ENCODE data around the gene SGF29. TPM values are rescaled to one million over a fixed set of nuclear protein-coding genes. Genes with fewer than 3 reads are reported as not detected.
"Not testable (repeated sequence)": the region's sequence is repeated elsewhere in the genome, so short reads cannot be mapped to it uniquely, and the experiment has no call there.

The SGF29 gene
- total and polyA plus RNA-seq, 2 donors (not counting 1 experiment from before 2014, with no cell fraction given) = 1.6 to 6.9 TPM

DNA sequence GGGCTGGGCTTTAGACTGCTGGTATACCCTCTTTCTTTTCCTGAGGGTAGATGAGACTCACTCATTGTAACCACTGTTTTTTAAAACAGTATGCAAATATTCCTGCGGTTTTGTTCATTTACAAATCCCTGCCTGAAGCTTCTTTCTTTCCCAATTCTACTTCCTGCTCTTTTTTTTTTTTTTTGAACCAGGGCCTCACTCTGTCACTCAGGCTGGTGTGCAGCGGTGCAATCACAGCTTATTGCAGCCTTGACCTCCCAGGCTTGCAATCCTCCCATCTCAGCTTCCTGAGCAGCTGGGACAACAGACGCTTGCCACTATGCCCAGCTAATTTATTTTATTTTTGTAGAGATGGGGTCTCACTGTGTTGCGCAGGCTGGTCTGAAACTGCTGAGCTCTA is 64.2 kb downstream of the SGF29 start:
- Histone ChIP-seq H3K4me1 (ENCODE audit: control insufficient read depth, extremely low read depth, insufficient read depth, low read length) (no peaks in the 10 kb centered on the region), H3K79me2 (ENCODE audit: control insufficient read depth, insufficient read depth, low read length) (no peaks in the 10 kb centered on the region), H3K4me3 (replicated peaks in 1 of 4; ENCODE audit: control extremely low read depth in 1 of 4, insufficient read depth in 1 of 4, low read depth in 3 of 4, low read length in 4 of 4) (no peak overlapping the region), H3K27ac (ENCODE audit: insufficient read depth, low read length) (no peak overlapping the region), H4K20me1 (ENCODE audit: control insufficient read depth, extremely low read depth, insufficient read depth, low read length) (no peaks in the 10 kb centered on the region), H3K27me3 (ENCODE audit: control insufficient read depth, insufficient read depth, low read length) (peaks cover 5% of the 10 kb centered on the region), H2AFZ (ENCODE audit: low read length) (no peak overlapping the region), H3K9me3 (ENCODE audit: control insufficient read depth, insufficient read depth, low read depth, low read length) (no peaks in the 10 kb centered on the region), H3K36me3 (ENCODE audit: control insufficient read depth, insufficient read depth, low read length) (no peaks in the 10 kb centered on the region), H3K4me2 (ENCODE audit: extremely low read depth, insufficient read depth, low read length) (no peak overlapping the region), H3K9ac (ENCODE audit: insufficient read depth, low read length) (no peak overlapping the region)
- TF ChIP-seq, protein P1, sequence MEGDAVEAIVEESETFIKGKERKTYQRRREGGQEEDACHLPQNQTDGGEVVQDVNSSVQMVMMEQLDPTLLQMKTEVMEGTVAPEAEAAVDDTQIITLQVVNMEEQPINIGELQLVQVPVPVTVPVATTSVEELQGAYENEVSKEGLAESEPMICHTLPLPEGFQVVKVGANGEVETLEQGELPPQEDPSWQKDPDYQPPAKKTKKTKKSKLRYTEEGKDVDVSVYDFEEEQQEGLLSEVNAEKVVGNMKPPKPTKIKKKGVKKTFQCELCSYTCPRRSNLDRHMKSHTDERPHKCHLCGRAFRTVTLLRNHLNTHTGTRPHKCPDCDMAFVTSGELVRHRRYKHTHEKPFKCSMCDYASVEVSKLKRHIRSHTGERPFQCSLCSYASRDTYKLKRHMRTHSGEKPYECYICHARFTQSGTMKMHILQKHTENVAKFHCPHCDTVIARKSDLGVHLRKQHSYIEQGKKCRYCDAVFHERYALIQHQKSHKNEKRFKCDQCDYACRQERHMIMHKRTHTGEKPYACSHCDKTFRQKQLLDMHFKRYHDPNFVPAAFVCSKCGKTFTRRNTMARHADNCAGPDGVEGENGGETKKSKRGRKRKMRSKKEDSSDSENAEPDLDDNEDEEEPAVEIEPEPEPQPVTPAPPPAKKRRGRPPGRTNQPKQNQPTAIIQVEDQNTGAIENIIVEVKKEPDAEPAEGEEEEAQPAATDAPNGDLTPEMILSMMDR (conservative IDR thresholded peaks at IDR 0.05 in 1 of 2, IDR thresholded peaks at IDR 0.05 in 1 of 2; ENCODE audit: low read depth in 1 of 2, low read length in 2 of 2) = no peak
- no peak for TF ChIP-seq EZH2 (IDR thresholded peaks at IDR 0.05; ENCODE audit: low read length, missing control alignments)
- DNase-seq (ENCODE audit: low read depth in 2 of 2) = peak in 1 of 2 donors; percentile 12

DNA sequence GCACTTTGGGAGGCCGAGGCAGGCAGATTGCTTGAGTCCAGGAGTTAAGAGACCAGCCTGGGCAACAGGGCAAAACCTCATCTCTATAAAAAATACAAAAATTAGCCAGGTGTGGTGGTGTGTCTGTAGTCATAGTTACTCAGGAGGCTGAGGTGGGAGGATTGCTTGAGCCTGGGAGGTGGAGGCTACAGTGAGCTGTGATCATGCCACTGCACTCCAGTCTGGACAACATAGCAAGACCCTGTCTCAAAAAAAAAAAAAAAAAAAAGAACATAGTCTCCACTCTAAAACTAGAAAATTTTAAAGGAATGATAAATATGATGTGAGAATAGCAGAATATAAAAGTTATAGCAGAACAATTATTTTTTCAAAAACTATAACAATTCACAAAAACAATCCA is 66.6 kb downstream of the SGF29 start:
- not testable (repeated sequence) for H3K27ac ChIP-seq (ENCODE audit: insufficient read depth, low read length); DNase-seq (ENCODE audit: low read depth in 2 of 2); H3K36me3 ChIP-seq (ENCODE audit: control insufficient read depth, insufficient read depth, low read length); H3K4me3 ChIP-seq (replicated peaks in 1 of 4; ENCODE audit: control extremely low read depth in 1 of 4, insufficient read depth in 1 of 4, low read depth in 3 of 4, low read length in 4 of 4); H3K4me1 ChIP-seq (ENCODE audit: control insufficient read depth, extremely low read depth, insufficient read depth, low read length); H3K9ac ChIP-seq (ENCODE audit: insufficient read depth, low read length); H3K4me2 ChIP-seq (ENCODE audit: extremely low read depth, insufficient read depth, low read length); H2AFZ ChIP-seq (ENCODE audit: low read length); H4K20me1 ChIP-seq (ENCODE audit: control insufficient read depth, extremely low read depth, insufficient read depth, low read length); H3K27me3 ChIP-seq (ENCODE audit: control insufficient read depth, insufficient read depth, low read length); H3K9me3 ChIP-seq (ENCODE audit: control insufficient read depth, insufficient read depth, low read depth, low read length); H3K79me2 ChIP-seq (ENCODE audit: control insufficient read depth, insufficient read depth, low read length)

DNA sequence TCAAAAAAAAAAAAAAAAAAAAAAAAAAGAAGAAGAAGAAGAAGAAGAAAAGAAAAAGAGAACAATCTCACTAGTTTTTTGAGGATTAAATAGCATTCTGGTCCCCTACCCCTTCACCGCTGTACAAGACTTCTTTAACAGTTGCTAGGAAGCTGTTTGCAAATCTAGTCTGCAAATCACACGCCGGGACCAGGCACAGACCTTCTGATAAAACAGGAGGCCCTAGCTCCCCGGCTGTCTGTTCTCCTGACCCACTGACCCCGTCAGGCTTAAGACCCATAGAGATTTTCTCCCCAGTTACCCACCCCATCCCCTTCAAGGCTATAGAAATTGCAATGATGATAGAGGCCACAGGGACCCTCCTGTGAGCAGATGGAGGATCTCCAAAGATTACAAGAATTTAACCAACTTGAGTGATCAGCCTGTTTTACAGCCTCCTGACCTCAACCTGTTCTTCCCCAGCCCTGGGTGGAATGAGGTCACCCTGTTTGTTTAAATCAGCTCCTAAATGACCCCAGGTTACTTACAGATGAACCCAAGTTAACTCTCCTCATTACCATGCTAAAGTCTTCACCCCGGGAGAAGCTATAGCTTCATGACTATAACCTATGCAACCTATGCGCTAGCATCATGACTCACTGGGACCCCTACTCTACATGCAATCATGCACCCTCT is 67.9 kb downstream of the SGF29 start:
- Histone ChIP-seq H3K9me3 (ENCODE audit: control insufficient read depth, insufficient read depth, low read depth, low read length) (no peaks in the 10 kb centered on the region), H3K27me3 (ENCODE audit: control insufficient read depth, insufficient read depth, low read length) (peaks cover 5% of the 10 kb centered on the region), H4K20me1 (ENCODE audit: control insufficient read depth, extremely low read depth, insufficient read depth, low read length) (no peaks in the 10 kb centered on the region), H3K4me2 (ENCODE audit: extremely low read depth, insufficient read depth, low read length) (no peak overlapping the region), H3K9ac (ENCODE audit: insufficient read depth, low read length) (no peak overlapping the region), H3K27ac (ENCODE audit: insufficient read depth, low read length) (no peak overlapping the region), H3K4me1 (ENCODE audit: control insufficient read depth, extremely low read depth, insufficient read depth, low read length) (no peaks in the 10 kb centered on the region), H3K4me3 (replicated peaks in 1 of 4; ENCODE audit: control extremely low read depth in 1 of 4, insufficient read depth in 1 of 4, low read depth in 3 of 4, low read length in 4 of 4) (no peak overlapping the region), H3K79me2 (ENCODE audit: control insufficient read depth, insufficient read depth, low read length) (no peaks in the 10 kb centered on the region), H2AFZ (ENCODE audit: low read length) (no peak overlapping the region), H3K36me3 (ENCODE audit: control insufficient read depth, insufficient read depth, low read length) (no peaks in the 10 kb centered on the region)
- TF ChIP-seq, protein P1 (conservative IDR thresholded peaks at IDR 0.05 in 1 of 2, IDR thresholded peaks at IDR 0.05 in 1 of 2; ENCODE audit: low read depth in 1 of 2, low read length in 2 of 2) = no peak
- no peak for DNase-seq (ENCODE audit: low read depth in 2 of 2)

DNA sequence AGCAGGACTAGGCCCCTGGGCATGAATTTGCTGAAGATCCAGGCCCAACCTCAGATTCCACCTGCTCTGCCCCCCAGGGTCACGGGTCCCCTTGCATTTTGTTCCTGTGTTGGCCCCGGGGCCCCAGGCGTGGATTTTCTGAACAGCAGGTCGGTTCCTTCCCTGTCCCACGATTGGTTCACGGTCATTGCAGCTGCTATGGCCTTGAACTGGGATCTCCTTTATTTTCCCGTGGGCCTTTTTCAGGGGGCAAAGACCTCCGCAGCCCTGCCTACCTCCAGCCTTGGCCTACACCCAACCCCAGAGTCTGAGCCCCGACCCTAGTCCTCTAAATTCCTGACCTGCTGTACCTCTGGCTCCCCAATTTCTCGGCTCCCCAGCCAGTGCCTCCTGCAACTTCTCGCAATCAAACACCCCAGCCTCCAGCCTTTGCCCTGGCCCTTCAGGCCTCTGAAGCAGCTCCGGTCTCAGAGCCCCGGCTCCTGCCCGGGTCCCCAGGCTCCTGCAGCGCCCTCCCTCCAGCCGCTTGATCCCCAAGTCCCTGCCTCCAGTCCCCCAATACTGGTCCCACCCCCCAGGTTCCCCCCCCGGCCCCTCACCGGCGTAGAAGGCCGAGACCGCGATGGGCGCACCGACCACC is 68.9 kb downstream of the SGF29 start:
- H3K79me2 ChIP-seq (ENCODE audit: control insufficient read depth, insufficient read depth, low read length); H3K9ac ChIP-seq (ENCODE audit: insufficient read depth, low read length); H4K20me1 ChIP-seq (ENCODE audit: control insufficient read depth, extremely low read depth, insufficient read depth, low read length); H3K9me3 ChIP-seq (ENCODE audit: control insufficient read depth, insufficient read depth, low read depth, low read length); H2AFZ ChIP-seq (ENCODE audit: low read length); H3K27me3 ChIP-seq (ENCODE audit: control insufficient read depth, insufficient read depth, low read length); H3K4me1 ChIP-seq (ENCODE audit: control insufficient read depth, extremely low read depth, insufficient read depth, low read length); H3K27ac ChIP-seq (ENCODE audit: insufficient read depth, low read length); H3K4me2 ChIP-seq (ENCODE audit: extremely low read depth, insufficient read depth, low read length); H3K4me3 ChIP-seq (replicated peaks in 1 of 4; ENCODE audit: control extremely low read depth in 1 of 4, insufficient read depth in 1 of 4, low read depth in 3 of 4, low read length in 4 of 4); H3K36me3 ChIP-seq (ENCODE audit: control insufficient read depth, insufficient read depth, low read length); DNase-seq (ENCODE audit: low read depth in 2 of 2): not testable (repeated sequence)
